H1 (cell line): Measurements from ENCODE around the gene KRT5. TPM values are rescaled to one million over a fixed set of nuclear protein-coding genes. Genes with fewer than 3 reads are reported as not detected.

Experiments
- CTCF ChIA-PET: fragments of 300-600 bp; sonication (Branson Sonifier 250); formaldehyde crosslinking; loops from one replicate; lab custom pipeline; 2021; ENCODE audit not compliant: partially characterized antibody; lab: Charles Lee
- POLR2A ChIA-PET: fragments of 300-600 bp; sonication (Branson Sonifier 250); formaldehyde crosslinking; loops from one replicate; lab custom pipeline; 2021; ENCODE audit warnings: inconsistent platforms; ENCODE audit not compliant: partially characterized antibody; lab: Charles Lee
- DNase-seq, 2 experiments: peaks; one replicate each; pipeline versions ENCODE4 v3.0.0 to v3.0.0-alpha.2; 2010 to 2022; ENCODE audit warnings: low spot score in 2 of 2, low read depth in 1 of 2, mixed read lengths in 1 of 2
- FAIRE-seq: peaks from 2 replicates; lab custom pipeline; 2011; peaks lifted over from hg19 to GRCh38; lab: Jason Lieb, UNC
- H2AFZ ChIP-seq: 2 replicates; pipeline ENCODE4 v1.8.1; 2012; ENCODE audit warnings: low read length, inconsistent platforms
- H2AK5ac ChIP-seq: 2 replicates; pipeline ENCODE4 v1.6.1; 2013; ENCODE audit warnings: low read depth, low read length
- H2BK120ac ChIP-seq: replicated peaks from 2 replicates; pipeline ENCODE3; 2013; ENCODE audit warnings: low read depth, low read length, inconsistent platforms
- H2BK12ac ChIP-seq: 2 replicates; pipeline ENCODE4 v1.6.1; 2013; ENCODE audit warnings: low read depth, low read length
- H2BK15ac ChIP-seq: 2 replicates; pipeline ENCODE4 v1.6.1; 2013; ENCODE audit warnings: low read length
- H2BK20ac ChIP-seq: 2 replicates; pipeline ENCODE4 v1.6.1; 2013; ENCODE audit warnings: low read length
- H2BK5ac ChIP-seq: 2 replicates; pipeline ENCODE4 v1.6.1; 2013; ENCODE audit warnings: low read depth, low read length
- H3K14ac ChIP-seq: 2 replicates; pipeline ENCODE4 v1.6.1; 2013; ENCODE audit warnings: inconsistent platforms; ENCODE audit not compliant: insufficient read length
- H3K18ac ChIP-seq: 2 replicates; pipeline ENCODE4 v1.6.1; 2013; ENCODE audit warnings: low read length; ENCODE audit errors: extremely low read depth
- H3K23ac ChIP-seq: 2 replicates; pipeline ENCODE4 v1.6.1; 2013; ENCODE audit warnings: inconsistent platforms; ENCODE audit not compliant: insufficient read length
- H3K23me2 ChIP-seq: 2 replicates; pipeline ENCODE4 v1.6.1; 2013; ENCODE audit warnings: low read depth, low read length
- H3K27ac ChIP-seq: 2 replicates; pipeline ENCODE4 v1.6.1; 2011; ENCODE audit warnings: low read depth, low read length, inconsistent platforms
- H3K27me3 ChIP-seq, 4 experiments: replicated peaks in 1 of 4; 1 replicate in 1 of 4; 2 replicates in 3 of 4; pipeline versions ENCODE4 v1.6.1 to v1.8.1; 2011 to 2013; ENCODE audit warnings: low read length in 3 of 4, mild to moderate bottlenecking in 3 of 4, inconsistent platforms in 2 of 4, mixed read lengths in 2 of 4, moderate library complexity in 1 of 4; ENCODE audit not compliant: control insufficient read depth in 3 of 4, insufficient read depth in 3 of 4; ENCODE audit errors: extremely low read depth in 1 of 4
- H3K36me3 ChIP-seq, 4 experiments: 2 replicates each; pipeline versions ENCODE4 v1.6.1 to v1.8.1; 2011 to 2013; ENCODE audit warnings: mild to moderate bottlenecking in 4 of 4, low read length in 3 of 4, moderate library complexity in 2 of 4, control low read depth in 1 of 4, inconsistent platforms in 1 of 4; ENCODE audit not compliant: insufficient read depth in 4 of 4, control insufficient read depth in 2 of 4
- H3K4ac ChIP-seq: replicated peaks from 2 replicates; pipeline ENCODE3; 2013; ENCODE audit warnings: low read length, low read depth, mixed read lengths, inconsistent platforms; ENCODE audit not compliant: insufficient read length
- H3K4me1 ChIP-seq, 4 experiments: replicated peaks in 1 of 4; 1 replicate in 1 of 4; 2 replicates in 3 of 4; pipeline versions ENCODE4 v1.6.1 to v1.8.1; 2011 to 2013; ENCODE audit warnings: low read length in 3 of 4, inconsistent platforms in 2 of 4, mixed read lengths in 1 of 4; ENCODE audit not compliant: insufficient read depth in 4 of 4, control insufficient read depth in 3 of 4
- H3K4me2 ChIP-seq, 2 experiments: 2 replicates each; pipeline versions ENCODE4 v1.6.1 to v1.8.1; 2011 to 2013; ENCODE audit warnings: low read depth in 2 of 2, low read length in 2 of 2, control low read depth in 1 of 2, inconsistent platforms in 1 of 2, mild to moderate bottlenecking in 1 of 2; ENCODE audit not compliant: insufficient read depth in 1 of 2
- H3K4me3 ChIP-seq, 4 experiments: fragments of 200-600, 300-600 bp in 1 of 4; sonication (generic), shearing (Covaris generic), sonication (Bioruptor Twin) in 1 of 4; 2 replicates each; pipeline versions ENCODE4 v1.5.1 to v1.8.1; 2011 to 2016; ENCODE audit warnings: low read length in 4 of 4, low read depth in 3 of 4, control low read depth in 2 of 4, inconsistent platforms in 2 of 4, mild to moderate bottlenecking in 2 of 4, mixed read lengths in 1 of 4, moderate library complexity in 1 of 4; ENCODE audit not compliant: insufficient read depth in 2 of 4; ENCODE audit errors: extremely low read depth in 1 of 4
- H3K56ac ChIP-seq: replicated peaks from 2 replicates; pipeline ENCODE3; 2013; ENCODE audit warnings: low read depth, mild to moderate bottlenecking, mixed read lengths, low read length, inconsistent platforms; ENCODE audit not compliant: insufficient read length
- H3K79me1 ChIP-seq: 2 replicates; pipeline ENCODE4 v1.6.1; 2013; ENCODE audit warnings: low read depth, low read length, control low read depth
- H3K79me2 ChIP-seq, 2 experiments: 2 replicates each; pipeline versions ENCODE4 v1.6.1 to v1.8.1; 2012 to 2013; ENCODE audit warnings: low read length in 2 of 2, mild to moderate bottlenecking in 2 of 2, inconsistent platforms in 1 of 2; ENCODE audit not compliant: insufficient read depth in 2 of 2, control insufficient read depth in 1 of 2
- H3K9ac ChIP-seq, 4 experiments: replicated peaks in 1 of 4; 1 replicate in 1 of 4; 2 replicates in 3 of 4; pipeline versions ENCODE4 v1.6.1 to v1.8.1; 2011 to 2013; ENCODE audit warnings: low read depth in 3 of 4, low read length in 3 of 4, control low read depth in 2 of 4, mild to moderate bottlenecking in 2 of 4, moderate library complexity in 2 of 4, inconsistent platforms in 1 of 4; ENCODE audit errors: extremely low read depth in 1 of 4
- H3K9me3 ChIP-seq, 2 experiments: 2 replicates each; pipeline versions ENCODE4 v1.6.1 to v1.8.1; 2012 to 2013; ENCODE audit warnings: mild to moderate bottlenecking in 2 of 2, moderate library complexity in 2 of 2, control low read depth in 1 of 2, inconsistent platforms in 1 of 2, low read depth in 1 of 2, low read length in 1 of 2, mixed read lengths in 1 of 2; ENCODE audit not compliant: insufficient read depth in 2 of 2
- H4K20me1 ChIP-seq, 2 experiments: replicated peaks in 1 of 2; 2 replicates each; pipeline versions ENCODE3 to v1.8.1; 2011 to 2013; ENCODE audit warnings: inconsistent platforms in 2 of 2, low read length in 2 of 2, mild to moderate bottlenecking in 1 of 2; ENCODE audit not compliant: insufficient read depth in 2 of 2, control insufficient read depth in 1 of 2
- H4K5ac ChIP-seq: 2 replicates; pipeline ENCODE4 v1.6.1; 2013; ENCODE audit warnings: low read length, low read depth, mixed read lengths, inconsistent platforms; ENCODE audit not compliant: insufficient read length
- H4K8ac ChIP-seq: 2 replicates; pipeline ENCODE4 v1.8.0; 2013; ENCODE audit warnings: mild to moderate bottlenecking, moderate library complexity, low read length, inconsistent platforms; ENCODE audit not compliant: insufficient read depth; ENCODE audit errors: extremely low read depth
- H4K91ac ChIP-seq: replicated peaks from 2 replicates; pipeline ENCODE3; 2013; ENCODE audit warnings: low read length, mixed read lengths, inconsistent platforms; ENCODE audit not compliant: insufficient read length
- ATF2 ChIP-seq: IDR thresholded peaks from 2 replicates; pipeline ENCODE4 v1.6.1; 2012; ENCODE audit warnings: low read length, inconsistent platforms
- BCL11A ChIP-seq, 2 experiments: IDR thresholded peaks; one replicate each; pipeline ENCODE4 v1.6.1; 2011; ENCODE audit warnings: low read depth in 2 of 2, low read length in 2 of 2, mild to moderate bottlenecking in 2 of 2
- CBX8 ChIP-seq: fragments of 300-800, 300-1000 bp; sonication (generic); IDR thresholded peaks from 2 replicates; pipeline ENCODE4 v1.7.1; 2016; ENCODE audit warnings: low read depth, low read length, borderline replicate concordance
- CHD2 ChIP-seq: IDR thresholded peaks from 2 replicates; pipeline ENCODE4 v1.6.1; 2012; ENCODE audit warnings: low read length, improper control_type of control experiment
- CTCF ChIP-seq, 3 experiments: IDR thresholded peaks; 1 replicate in 2 of 3; 2 replicates in 1 of 3; pipeline versions ENCODE4 v1.5.1 to v1.6.1; 2011; ENCODE audit warnings: low read length in 3 of 3, mild to moderate bottlenecking in 3 of 3, inconsistent platforms in 2 of 3, low read depth in 1 of 3, moderate library complexity in 1 of 3; ENCODE audit not compliant: insufficient read depth in 1 of 3; ENCODE audit errors: control extremely low read depth in 1 of 3
- GTF2F1 ChIP-seq: IDR thresholded peaks from 2 replicates; pipeline ENCODE4 v1.6.1; 2012; ENCODE audit warnings: low read depth, low read length, improper control_type of control experiment, borderline replicate concordance
- KDM1A ChIP-seq: fragments of 200-600, 300-600 bp; sonication (generic); IDR thresholded peaks from 2 replicates; pipeline ENCODE4 v1.7.1; 2016; ENCODE audit warnings: mild to moderate bottlenecking, low read length, borderline replicate concordance
- POU5F1 ChIP-seq: IDR thresholded peaks from 2 replicates; pipeline ENCODE4 v1.6.1; 2011; ENCODE audit warnings: low read depth, mild to moderate bottlenecking, low read length, moderate library complexity
- SIX5 ChIP-seq: IDR thresholded peaks from 2 replicates; pipeline ENCODE4 v1.6.1; 2011; ENCODE audit warnings: mild to moderate bottlenecking, low read depth, low read length
- SP2 ChIP-seq: IDR thresholded peaks from 2 replicates; pipeline ENCODE4 v1.6.1; 2012; ENCODE audit warnings: mild to moderate bottlenecking, low read length, inconsistent platforms
- WGBS, 2 experiments: shearing (Covaris generic) in 1 of 2; methylation state at CpG; one replicate each; pipeline versions ENCODE4 v1.1.6 to v1.1.7; 2013 to 2015; ENCODE audit warnings: low lambda C conversion rate in 2 of 2, mixed read lengths in 2 of 2, inconsistent platforms in 1 of 2, low coverage in 1 of 2, missing lambda C conversion rate in 1 of 2; ENCODE audit not compliant: insufficient replicate concordance in 2 of 2, insufficient coverage in 1 of 2, insufficient read length in 1 of 2; ENCODE audit errors: extremely low coverage in 1 of 2, missing lambda C conversion rate in 1 of 2; 5-methylcytosine and 5-hydroxymethylcytosine counted together
- polyA plus RNA-seq, 7 experiments: library from polyadenylated mRNA; depleted of rRNA in 3 of 7; stranded (reverse) in 5 of 7; unstranded in 2 of 7; fragments of >200 nt in 5 of 7; fragments of 200-250 nt in 2 of 7; gene quantifications; 1 replicate in 5 of 7; 2 replicates in 1 of 7; 4 replicates in 1 of 7; pipeline versions ENCODE4 v1.2.1 to v1.2.3, GENCODE V29; 2011 to 2013; ENCODE audit warnings: missing spikeins in 2 of 7, mixed read lengths in 2 of 7
- total RNA-seq: library from RNA; stranded (reverse); fragmentation: NEBNext Ultra II Directional; extraction: Animal tissue kit (Norgen Biotek cat#: 25700); gene quantifications from 2 replicates; pipeline ENCODE4 v1.2.1, GENCODE V29; 2021

The KRT5 gene
- total and polyA plus RNA-seq, 2 of the 8 experiments (the other 6 are each of a cell fraction or from before 2014, with no cell fraction given): 0.18 TPM; not detected in 1

GRCh38 chr12:52542785-52543318, 22.7 kb upstream of the KRT5 start:
- Histone ChIP-seq H3K36me3 (no peaks in the 10 kb centered on the region), H4K5ac (no peak overlapping the region), H2BK15ac (no peak overlapping the region), H2BK120ac (no peak overlapping the region), H3K14ac (no peak overlapping the region), H2BK5ac (no peak overlapping the region), H3K27ac (no peak overlapping the region), H3K56ac (no peak overlapping the region), H3K4me2 (no peak overlapping the region), H4K91ac (no peak overlapping the region), H3K9me3 (no peaks in the 10 kb centered on the region), H3K27me3 (no peaks in the 10 kb centered on the region), H2BK20ac (no peak overlapping the region), H3K79me2 (no peaks in the 10 kb centered on the region), H2AFZ (no peak overlapping the region), H3K23me2 (no peaks in the 10 kb centered on the region), H3K4me3 (no peak overlapping the region), H3K23ac (no peak overlapping the region), H3K79me1 (no peaks in the 10 kb centered on the region), H2AK5ac (no peak overlapping the region), H4K8ac (no peak overlapping the region), H3K4ac (no peak overlapping the region), H4K20me1 (no peaks in the 10 kb centered on the region), H3K4me1 (no peaks in the 10 kb centered on the region; a peak in 2 of 7 replicates), H3K9ac (no peak overlapping the region), H2BK12ac (no peak overlapping the region), H3K18ac (no peak overlapping the region)
- no peak for FAIRE-seq
- ChIA-PET POLR2A (no interaction called here), CTCF (interaction anchor here (1.3 to 4.8 kb wide), 2 partner anchors 148 to 170 kb away, joined by 3 to 22 read pairs; no protein-coding TSS in a partner anchor)
- WGBS, 2 experiments: 84% methylated on average over 7 of the region's 7 CpGs; no CpG with 5 or more reads in 1 of the 2 experiments
- no peak for DNase-seq
- no peak for TF ChIP-seq POU5F1
- TF ChIP-seq CHD2: no peak
- TF ChIP-seq GTF2F1: no peak
- TF ChIP-seq SP2: no peak
- TF ChIP-seq KDM1A: no peak
- no peak for TF ChIP-seq CBX8
- TF ChIP-seq BCL11A (IDR thresholded peaks at IDR 0.05; ENCODE audit: low read depth in 2 of 2, low read length in 2 of 2): no peak
- TF ChIP-seq CTCF (IDR thresholded peaks at IDR 0.05; ENCODE audit: control extremely low read depth in 1 of 3, insufficient read depth in 1 of 3, low read depth in 1 of 3, low read length in 3 of 3): no peak
- no peak for TF ChIP-seq SIX5
- TF ChIP-seq ATF2: no peak
